PC-3 (cell line): ENCODE data around the gene DBNL. TPM values are rescaled to one million over a fixed set of nuclear protein-coding genes. Genes with fewer than 3 reads are reported as not detected.

ENCODE experiments used
- ATAC-seq: fragments of 200-7000 bp; cut with Tn5 transposase; 2 replicates; pipeline ENCODE4 v1.9.1; 2020; ENCODE audit warnings: mild to moderate bottlenecking, moderate library complexity
- BruUV-seq: library from RNA; stranded (reverse); fragments of 400-500 nt; replicated peaks from 2 replicates; lab custom pipeline; 2021; lab: Mats Ljungman, UMichigan
- CTCF ChIA-PET: fragments of 300-600 bp; sonication (Branson Sonifier 250); formaldehyde crosslinking; loops from one replicate; lab custom pipeline; 2022; ENCODE audit warnings: antibody characterized with exemption; lab: Charles Lee
- POLR2A ChIA-PET: fragments of 300-600 bp; sonication (Branson Sonifier 250); formaldehyde crosslinking; loops from one replicate; lab custom pipeline; 2022; ENCODE audit warnings: antibody characterized with exemption; ENCODE audit not compliant: unreplicated experiment; lab: Charles Lee
- DNase-seq: peaks from one replicate; pipeline ENCODE4 v3.0.0-alpha.2; 2015
- H2AFZ ChIP-seq: fragments of 300-600 bp; sonication (generic); 2 replicates; pipeline ENCODE4 v1.6.0; 2016; ENCODE audit warnings: antibody characterized with exemption, low read length
- H3F3A ChIP-seq: fragments of 300-600 bp; sonication (generic); one replicate; pipeline ENCODE4 v1.6.0; 2017; ENCODE audit warnings: antibody characterized with exemption, low read length, control low read depth, mild to moderate bottlenecking; ENCODE audit not compliant: unreplicated experiment
- H3K27ac ChIP-seq: fragments of 300-600 bp; sonication (generic); 2 replicates; pipeline ENCODE4 v1.5.1; 2016; ENCODE audit warnings: mild to moderate bottlenecking, low read length
- H3K27me3 ChIP-seq: fragments of 300-600 bp; sonication (generic); 2 replicates; pipeline ENCODE4 v1.6.1; 2016; ENCODE audit warnings: low read length, mixed read lengths
- H3K36me3 ChIP-seq: fragments of 300-600 bp; sonication (generic); 2 replicates; pipeline ENCODE4 v1.6.1; 2016; ENCODE audit warnings: low read depth, mixed run types, low read length, mixed read lengths
- H3K4me1 ChIP-seq: fragments of 300-600 bp; sonication (generic); 2 replicates; pipeline ENCODE4 v1.5.1; 2016; ENCODE audit warnings: low read length; ENCODE audit not compliant: insufficient read depth
- H3K4me2 ChIP-seq: fragments of 300-600 bp; sonication (generic); 2 replicates; pipeline ENCODE4 v1.6.0; 2016; ENCODE audit warnings: low read length
- H3K4me3 ChIP-seq: fragments of 300-600 bp; sonication (generic); 2 replicates; pipeline ENCODE4 v1.5.1; 2016; ENCODE audit warnings: mild to moderate bottlenecking, low read length, mixed read lengths
- H3K79me2 ChIP-seq: fragments of 300-600 bp; sonication (generic); 2 replicates; pipeline ENCODE4 v1.6.1; 2017; ENCODE audit warnings: low read length, mixed read lengths
- H3K9ac ChIP-seq: fragments of 300-600 bp; sonication (generic); 2 replicates; pipeline ENCODE4 v1.6.0; 2016; ENCODE audit warnings: mild to moderate bottlenecking, low read length
- H3K9me2 ChIP-seq: fragments of 300-600 bp; sonication (generic); replicated peaks from 2 replicates; pipeline ENCODE4 v1.6.1; 2016; ENCODE audit warnings: mixed run types, low read length, mixed read lengths
- H3K9me3 ChIP-seq: fragments of 300-600 bp; sonication (generic); 2 replicates; pipeline ENCODE4 v1.6.1; 2016; ENCODE audit warnings: low read length, mixed read lengths
- H4K20me1 ChIP-seq: fragments of 300-600 bp; sonication (generic); 2 replicates; pipeline ENCODE4 v1.6.1; 2016; ENCODE audit warnings: low read length, mixed read lengths
- CTCF ChIP-seq: fragments of 300-600 bp; sonication (generic); conservative IDR thresholded peaks from 2 replicates; pipeline ENCODE4 v1.5.1; 2017; ENCODE audit warnings: antibody characterized with exemption, low read depth, mild to moderate bottlenecking, low read length
- EZH2 ChIP-seq: fragments of 300-600 bp; sonication (generic); IDR thresholded peaks from one replicate; pipeline ENCODE4 v1.6.1; 2017; ENCODE audit warnings: antibody characterized with exemption, mild to moderate bottlenecking, low read length; ENCODE audit not compliant: unreplicated experiment
- EZH2phosphoT487 ChIP-seq: fragments of 300-600 bp; sonication (generic); IDR thresholded peaks from 2 replicates; pipeline ENCODE4 v1.6.1; 2018; ENCODE audit warnings: mild to moderate bottlenecking, antibody characterized with exemption, low read length, borderline replicate concordance
- intact Hi-C: fragments of 100-400 bp; cut with micrococcal nuclease; formaldehyde crosslinking; loops from 2 replicates; pipeline ENCODE4 v1.9.0; 2023
- total RNA-seq: library from RNA; depleted of rRNA; stranded (reverse); fragments of >200 nt; gene quantifications from 2 replicates; pipeline ENCODE4 v1.2.3, GENCODE V29; 2014

Gene DBNL
- total RNA-seq, 1 experiment from 2014 or later: 108 TPM

GRCh38 chr7:44058759-44059218, 14.3 kb downstream of the DBNL start:
- CTCF ChIA-PET: no interaction called here
- POLR2A ChIA-PET: no interaction called here
- no peak for DNase-seq

GRCh38 chr7:44059219-44060090, 15.0 kb downstream of the DBNL start:
- H3K9me2 ChIP-seq: no peaks in the 10 kb centered on the region
- H3K9me3 ChIP-seq: no peaks in the 10 kb centered on the region
- ATAC-seq (no peak), DNase-seq (no peak)
- no peak overlapping the region for H3K4me2 ChIP-seq
- H3K9ac ChIP-seq: no peak overlapping the region
- no peaks in the 10 kb centered on the region for H3K27me3 ChIP-seq
- 0 out of 2 replicates have a peak, but pooled peaks cover 2% of the 10 kb centered on the region for H3K79me2 ChIP-seq
- no TSS peak for BruUV-seq
- H3K4me1 ChIP-seq: no peaks in the 10 kb centered on the region
- no peaks in the 10 kb centered on the region for H3F3A ChIP-seq
- H3K27ac ChIP-seq: no peak overlapping the region
- intact Hi-C loops: no loop called here
- peaks cover 43% of the 10 kb centered on the region; the same call in 1 of the 2 replicates for H3K36me3 ChIP-seq
- H4K20me1 ChIP-seq: no peaks in the 10 kb centered on the region; the same call in 1 of the 2 replicates
- ChIA-PET POLR2A (no interaction called here), CTCF (no interaction called here)
- no peak overlapping the region for H2AFZ ChIP-seq
- no peak overlapping the region for H3K4me3 ChIP-seq
- TF ChIP-seq EZH2 (no peak), CTCF (no peak), EZH2phosphoT487 (no peak)

More at GRCh38 chr7:44058759-44059218, 14.3 kb downstream of the DBNL start:
- Histone ChIP-seq H3K9me2 (no peaks in the 10 kb centered on the region), H3K4me3 (no peak overlapping the region), H3K36me3 (peaks cover 45% of the 10 kb centered on the region; the same call in 1 of the 2 replicates), H3K27me3 (no peaks in the 10 kb centered on the region), H3F3A (no peaks in the 10 kb centered on the region), H4K20me1 (no peaks in the 10 kb centered on the region; the same call in 1 of the 2 replicates), H3K4me2 (no peak overlapping the region), H3K79me2 (0 out of 2 replicates have a peak, but pooled peaks cover 2% of the 10 kb centered on the region), H3K9me3 (no peaks in the 10 kb centered on the region), H3K4me1 (no peaks in the 10 kb centered on the region), H3K27ac (no peak overlapping the region), H3K9ac (no peak overlapping the region), H2AFZ (no peak overlapping the region)
- ATAC-seq: no peak
- intact Hi-C loops: no loop called here
- no TSS peak for BruUV-seq
- TF ChIP-seq CTCF (no peak), EZH2 (no peak), EZH2phosphoT487 (no peak)
